A549 (cell line): Measurements from ENCODE around the gene DTD1. TPM values are rescaled to one million over a fixed set of nuclear protein-coding genes. Genes with fewer than 3 reads are reported as not detected.

Source experiments
- ATAC-seq, 2 experiments: fragments of 200-7000 bp in 1 of 2; fragments of >200 bp in 1 of 2; cut with Nextera tagmentation in 1 of 2; cut with Tn5 transposase in 1 of 2; 3 replicates each; pipeline versions ENCODE4 v1.8.0 to v1.9.1; 2018 to 2020; ENCODE audit warnings: mild to moderate bottlenecking in 1 of 2, moderate library complexity in 1 of 2
- CTCF ChIA-PET: fragments of 300-600 bp; sonication (Branson Sonifier 250); formaldehyde crosslinking; extraction: SDS; loops from one replicate; lab custom pipeline; 2021; ENCODE audit warnings: antibody characterized with exemption, inconsistent platforms; lab: Yijun Ruan, JAX
- POLR2A ChIA-PET: fragments of 350-600 bp; formaldehyde crosslinking; extraction: SDS; loops from one replicate; lab custom pipeline; 2021; ENCODE audit warnings: antibody characterized with exemption, inconsistent platforms; lab: Yijun Ruan, JAX
- DNase-seq, 2 experiments: peaks; one replicate each; pipeline versions ENCODE4 v3.0.0 to v3.0.0-alpha.2; 2011 to 2016; ENCODE audit warnings: low read depth in 1 of 2, low spot score in 1 of 2
- FAIRE-seq: peaks from 2 replicates; lab custom pipeline; 2011; peaks lifted over from hg19 to GRCh38; lab: Jason Lieb, UNC
- H3K27ac ChIP-seq, 2 experiments: fragments of >200 bp; sonication (Bioruptor Twin); formaldehyde crosslinking; 3 replicates each; pipeline ENCODE4 v1.5.1; 2016 to 2017
- H3K4me1 ChIP-seq: fragments of >200 bp; sonication (Bioruptor Twin); formaldehyde crosslinking; 3 replicates; pipeline ENCODE4 v1.6.1; 2016
- H3K4me2 ChIP-seq: fragments of >200 bp; sonication (Bioruptor Twin); formaldehyde crosslinking; 3 replicates; pipeline ENCODE4 v1.6.1; 2016
- H3K4me3 ChIP-seq: fragments of >200 bp; sonication (Bioruptor Twin); formaldehyde crosslinking; 3 replicates; pipeline ENCODE4 v1.5.1; 2016
- H3K9me3 ChIP-seq: fragments of >200 bp; sonication (Bioruptor Twin); formaldehyde crosslinking; 3 replicates; pipeline ENCODE4 v1.6.1; 2016
- CBX2 ChIP-seq: fragments of 200-600 bp; sonication (generic); IDR thresholded peaks from 2 replicates; pipeline ENCODE4 v1.6.1; 2016; ENCODE audit warnings: low read depth, mild to moderate bottlenecking, borderline replicate concordance
- CHD2 ChIP-seq: fragments of 150-350 bp; IDR thresholded peaks from 2 replicates; pipeline ENCODE4 v1.6.1; 2014; ENCODE audit warnings: low read length; ENCODE audit not compliant: partially characterized antibody
- CHD4 ChIP-seq: fragments of 200-600 bp; sonication (generic); IDR thresholded peaks from 2 replicates; pipeline ENCODE4 v1.6.1; 2016; ENCODE audit warnings: antibody characterized with exemption, mild to moderate bottlenecking, borderline replicate concordance
- EHMT2 ChIP-seq: fragments of 200-600 bp; sonication (generic); IDR thresholded peaks from 2 replicates; pipeline ENCODE4 v1.6.1; 2016; ENCODE audit warnings: antibody characterized with exemption, low read depth, mild to moderate bottlenecking, moderate library complexity
- EP300 ChIP-seq, 2 experiments: fragments of >200 bp; sonication (Bioruptor Twin); formaldehyde crosslinking; IDR thresholded peaks; 2 replicates in 1 of 2; 3 replicates in 1 of 2; pipeline ENCODE4 v1.6.1; 2016 to 2017
- FOSB ChIP-seq: fragments of 250-450 bp; sonication (Bioruptor Pico); IDR thresholded peaks from 2 replicates; pipeline ENCODE4 v1.5.0; 2020; ENCODE audit warnings: mild to moderate bottlenecking, moderate library complexity
- HOXA7 ChIP-seq: fragments of 250-450 bp; sonication (Bioruptor Pico); IDR thresholded peaks from 2 replicates; pipeline ENCODE4 v1.5.0; 2020; ENCODE audit warnings: mild to moderate bottlenecking, moderate library complexity
- HOXB5 ChIP-seq: fragments of 250-450 bp; sonication (Bioruptor Pico); IDR thresholded peaks from 2 replicates; pipeline ENCODE4 v1.5.0; 2020; ENCODE audit warnings: mild to moderate bottlenecking, moderate library complexity
- JUNB ChIP-seq: fragments of >200 bp; sonication (Bioruptor Twin); formaldehyde crosslinking; IDR thresholded peaks from 2 replicates; pipeline ENCODE4 v1.6.1; 2016
- MAFK ChIP-seq: fragments of 450-650 bp; IDR thresholded peaks from 2 replicates; pipeline ENCODE4 v1.6.1; 2014; ENCODE audit not compliant: partially characterized antibody
- MYC ChIP-seq: IDR thresholded peaks from 2 replicates; pipeline ENCODE4 v1.6.1; 2012; ENCODE audit warnings: mild to moderate bottlenecking, inconsistent platforms, low read length, improper control_type of control experiment, borderline replicate concordance
- NPAS2 ChIP-seq: fragments of 250-450 bp; sonication (Bioruptor Pico); IDR thresholded peaks from 2 replicates; pipeline ENCODE4 v1.8.0; 2022; ENCODE audit warnings: mild to moderate bottlenecking, moderate library complexity, borderline replicate concordance
- NR3C1 ChIP-seq: fragments of >200 bp; sonication (Bioruptor Twin); formaldehyde crosslinking; IDR thresholded peaks from 3 replicates; pipeline ENCODE4 v1.6.1; 2017
- PHF8 ChIP-seq: fragments of 200-600 bp; sonication (generic); IDR thresholded peaks from 2 replicates; pipeline ENCODE4 v1.6.1; 2016; ENCODE audit warnings: low read depth, mild to moderate bottlenecking, antibody characterized with exemption, moderate library complexity, borderline replicate concordance
- POLR2AphosphoS2 ChIP-seq: conservative IDR thresholded peaks from 2 replicates; pipeline ENCODE4 v1.6.1; 2012; ENCODE audit warnings: low read length, improper control_type of control experiment, inconsistent platforms
- RAD21 ChIP-seq, 2 experiments: fragments of >200 bp in 1 of 2; sonication (Bioruptor Twin) in 1 of 2; formaldehyde crosslinking in 1 of 2; IDR thresholded peaks in 1 of 2; conservative IDR thresholded peaks in 1 of 2; 2 replicates in 1 of 2; 3 replicates in 1 of 2; pipeline ENCODE4 v1.6.1; 2012 to 2018; ENCODE audit warnings: inconsistent platforms in 1 of 2
- RARB ChIP-seq: fragments of 250-450 bp; sonication (Bioruptor Pico); IDR thresholded peaks from 2 replicates; pipeline ENCODE4 v1.8.0; 2021; ENCODE audit warnings: mild to moderate bottlenecking, moderate library complexity
- RCOR1 ChIP-seq: fragments of 150-350 bp; IDR thresholded peaks from 2 replicates; pipeline ENCODE4 v1.6.1; 2014; ENCODE audit warnings: antibody characterized with exemption, low read length, low read depth
- RFX5 ChIP-seq: fragments of 450-650 bp; IDR thresholded peaks from 2 replicates; pipeline ENCODE4 v1.7.1; 2014; ENCODE audit warnings: antibody characterized with exemption, mild to moderate bottlenecking, moderate library complexity
- SREBF2 ChIP-seq: fragments of 450-650 bp; IDR thresholded peaks from 2 replicates; pipeline ENCODE4 v1.6.1; 2014; ENCODE audit warnings: mild to moderate bottlenecking, moderate library complexity
- ZFP36 ChIP-seq: fragments of 450-650 bp; IDR thresholded peaks from 2 replicates; pipeline ENCODE4 v1.6.1; 2014; ENCODE audit warnings: borderline replicate concordance; ENCODE audit not compliant: partially characterized antibody
- ZNF302 ChIP-seq: fragments of 250-450 bp; sonication (Bioruptor Pico); IDR thresholded peaks from 2 replicates; pipeline ENCODE4 v1.9.0; 2021; ENCODE audit warnings: inconsistent platforms, mild to moderate bottlenecking, moderate library complexity
- WGBS: methylation state at CpG from one replicate; pipeline ENCODE4 v1.1.6; 2017; ENCODE audit errors: missing lambda C conversion rate; 5-methylcytosine and 5-hydroxymethylcytosine counted together
- polyA plus RNA-seq, 4 experiments: library from polyadenylated mRNA; depleted of rRNA in 3 of 4; stranded (reverse); fragments of >200 nt; fragmentation: RNase III in 1 of 4; extraction: RNeasy Plus Mini Kit Qiagen cat#74134 plus additional on column Dnase treatment in 1 of 4; gene quantifications; 2 replicates in 3 of 4; 3 replicates in 1 of 4; pipeline ENCODE4 v1.2.3, GENCODE V29; 2011 to 2017
- TF ChIP-seq, protein P1 (sequence below): fragments of 250-450 bp; sonication (Bioruptor Pico); IDR thresholded peaks from 2 replicates; pipeline ENCODE4 v1.5.0; 2020; ENCODE audit warnings: low read depth, mild to moderate bottlenecking, moderate library complexity
- TF ChIP-seq, protein P2 (sequence below): IDR thresholded peaks from 2 replicates; pipeline ENCODE4 v1.6.1; 2012
- TF ChIP-seq, protein P3 (sequence below): fragments of 150-350 bp; IDR thresholded peaks from 2 replicates; pipeline ENCODE4 v1.6.1; 2014; ENCODE audit warnings: low read depth, mild to moderate bottlenecking, low read length

Gene DTD1
- polyA plus RNA-seq, 2 of the 4 experiments (the other 2 are of a cell fraction): 72.8 to 99.3 TPM

DNA sequence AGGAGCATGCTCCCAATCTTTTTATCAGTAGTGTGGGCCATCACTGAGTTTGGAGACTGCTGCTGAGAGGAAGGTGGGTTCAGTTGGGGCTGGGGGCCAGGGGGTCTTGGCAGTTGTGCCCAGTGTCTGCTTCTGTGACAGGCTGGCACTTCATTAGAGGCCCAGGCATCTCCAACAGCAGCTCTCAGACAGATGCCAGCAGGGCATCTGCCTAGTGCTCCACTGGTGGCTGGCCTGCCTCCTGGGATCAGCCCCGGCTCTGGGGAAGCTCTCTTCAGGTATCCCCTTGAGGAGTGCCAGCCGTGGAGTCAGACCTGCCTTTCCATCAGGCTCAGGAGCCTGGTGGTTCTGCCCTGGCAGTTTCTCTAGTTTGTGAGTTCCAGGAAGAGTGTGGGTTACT lies 77.3 kb downstream of the DTD1 start:
- no peak for DNase-seq
- H3K4me1 ChIP-seq: peaks cover 3% of the 10 kb centered on the region; the same call in 1 of the 3 replicates
- TF ChIP-seq, protein P1, sequence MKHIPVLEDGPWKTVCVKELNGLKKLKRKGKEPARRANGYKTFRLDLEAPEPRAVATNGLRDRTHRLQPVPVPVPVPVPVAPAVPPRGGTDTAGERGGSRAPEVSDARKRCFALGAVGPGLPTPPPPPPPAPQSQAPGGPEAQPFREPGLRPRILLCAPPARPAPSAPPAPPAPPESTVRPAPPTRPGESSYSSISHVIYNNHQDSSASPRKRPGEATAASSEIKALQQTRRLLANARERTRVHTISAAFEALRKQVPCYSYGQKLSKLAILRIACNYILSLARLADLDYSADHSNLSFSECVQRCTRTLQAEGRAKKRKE (CRISPR knock-in tag): no peak
- TF ChIP-seq EP300 (IDR thresholded peaks at IDR 0.05) (no peak), HOXA7 (CRISPR knock-in tag) (no peak), RAD21 (conservative IDR thresholded peaks at IDR 0.05 in 1 of 2, IDR thresholded peaks at IDR 0.05 in 1 of 2) (no peak), POLR2AphosphoS2 (no peak), NPAS2 (CRISPR knock-in tag) (no peak), EHMT2 (no peak), CBX2 (no peak), RARB (no peak), FOSB (CRISPR knock-in tag) (no peak), RCOR1 (no peak), NR3C1 (no peak), RFX5 (no peak), SREBF2 (no peak)
- TF ChIP-seq, protein P2, sequence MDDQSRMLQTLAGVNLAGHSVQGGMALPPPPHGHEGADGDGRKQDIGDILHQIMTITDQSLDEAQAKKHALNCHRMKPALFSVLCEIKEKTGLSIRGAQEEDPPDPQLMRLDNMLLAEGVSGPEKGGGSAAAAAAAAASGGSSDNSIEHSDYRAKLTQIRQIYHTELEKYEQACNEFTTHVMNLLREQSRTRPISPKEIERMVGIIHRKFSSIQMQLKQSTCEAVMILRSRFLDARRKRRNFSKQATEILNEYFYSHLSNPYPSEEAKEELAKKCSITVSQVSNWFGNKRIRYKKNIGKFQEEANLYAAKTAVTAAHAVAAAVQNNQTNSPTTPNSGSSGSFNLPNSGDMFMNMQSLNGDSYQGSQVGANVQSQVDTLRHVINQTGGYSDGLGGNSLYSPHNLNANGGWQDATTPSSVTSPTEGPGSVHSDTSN: no peak
- TF ChIP-seq, protein P3, sequence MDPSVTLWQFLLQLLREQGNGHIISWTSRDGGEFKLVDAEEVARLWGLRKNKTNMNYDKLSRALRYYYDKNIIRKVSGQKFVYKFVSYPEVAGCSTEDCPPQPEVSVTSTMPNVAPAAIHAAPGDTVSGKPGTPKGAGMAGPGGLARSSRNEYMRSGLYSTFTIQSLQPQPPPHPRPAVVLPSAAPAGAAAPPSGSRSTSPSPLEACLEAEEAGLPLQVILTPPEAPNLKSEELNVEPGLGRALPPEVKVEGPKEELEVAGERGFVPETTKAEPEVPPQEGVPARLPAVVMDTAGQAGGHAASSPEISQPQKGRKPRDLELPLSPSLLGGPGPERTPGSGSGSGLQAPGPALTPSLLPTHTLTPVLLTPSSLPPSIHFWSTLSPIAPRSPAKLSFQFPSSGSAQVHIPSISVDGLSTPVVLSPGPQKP: no peak
- TF ChIP-seq, all 56 proteins: peak for 0
- H3K9me3 ChIP-seq: no peaks in the 10 kb centered on the region
- FAIRE-seq (no peak), ATAC-seq (no peak)
- WGBS: 71% methylated on average over 1 of the region's 2 CpGs
- no peak overlapping the region for H3K4me2 ChIP-seq
- H3K27ac ChIP-seq: no peak overlapping the region
- H3K4me3 ChIP-seq: no peak overlapping the region
- CTCF ChIA-PET: no interaction called here
- POLR2A ChIA-PET: no interaction called here

DNA sequence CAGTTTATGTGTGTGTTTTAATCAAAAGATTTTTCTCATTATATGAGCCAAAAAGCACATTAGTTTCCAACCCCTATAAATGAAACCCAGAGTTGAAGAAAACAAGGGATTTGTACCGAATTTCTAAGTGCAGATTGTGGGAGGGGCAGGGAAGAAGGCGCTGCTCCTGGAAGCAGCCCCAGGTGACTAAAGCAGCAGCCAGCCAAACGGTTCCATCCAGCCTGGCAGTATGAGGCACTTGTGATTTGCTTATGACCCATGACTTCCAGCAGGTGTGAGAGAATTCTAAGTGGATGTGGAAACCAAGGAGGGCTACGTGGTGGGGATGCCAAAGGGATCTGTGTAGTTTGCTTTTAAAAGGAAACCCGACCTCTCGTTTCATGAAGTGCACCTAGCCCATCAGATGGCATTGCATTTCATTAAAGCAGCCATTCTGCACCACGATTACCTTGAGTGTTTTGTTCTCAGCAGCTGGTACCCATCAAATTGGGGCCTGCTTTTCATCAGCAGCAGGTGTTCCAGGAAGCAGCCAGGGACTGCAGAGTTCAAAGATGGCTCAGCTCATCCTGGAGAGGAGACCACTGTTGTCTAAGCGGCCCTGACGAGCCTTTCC lies 79.1 kb downstream of the DTD1 start:
- no peak for TF ChIP-seq MYC
- TF ChIP-seq ZNF302: no peak
- TF ChIP-seq, protein P1 (CRISPR knock-in tag): no peak
- no peak for TF ChIP-seq ZFP36
- TF ChIP-seq PHF8: no peak
- no peak for TF ChIP-seq POLR2AphosphoS2
- TF ChIP-seq EHMT2: no peak
- no peak for TF ChIP-seq MAFK
- no peak for TF ChIP-seq CHD2
- TF ChIP-seq CHD4: no peak
- TF ChIP-seq HOXB5 (CRISPR knock-in tag): no peak
- TF ChIP-seq JUNB: no peak
- TF ChIP-seq, all 56 proteins: peak for 0
- Histone ChIP-seq H3K4me2 (no peak overlapping the region), H3K9me3 (no peaks in the 10 kb centered on the region), H3K27ac (no peak overlapping the region), H3K4me1 (peaks cover 3% of the 10 kb centered on the region; the same call in 1 of the 3 replicates), H3K4me3 (no peak overlapping the region)
- DNase-seq (no peak), FAIRE-seq (no peak), ATAC-seq (no peak)
- ChIA-PET CTCF (no interaction called here), POLR2A (no interaction called here)
- 74% methylated on average over 9 of the region's 9 CpGs for WGBS
